AG20443 (cell line): Measurements from ENCODE around the gene PTGS2.
A peak's percentile ranks its signal among the peaks of the same experiment; 100 is the strongest.
"Not testable (repeated sequence)": the region's sequence is repeated elsewhere in the genome, so short reads cannot be mapped to it uniquely, and the experiment has no call there.

Experiments used
- DNase-seq: peaks from one replicate; pipeline ENCODE4 v3.0.0; 2012; ENCODE audit warnings: low spot score, mixed read lengths

Gene PTGS2

DNA sequence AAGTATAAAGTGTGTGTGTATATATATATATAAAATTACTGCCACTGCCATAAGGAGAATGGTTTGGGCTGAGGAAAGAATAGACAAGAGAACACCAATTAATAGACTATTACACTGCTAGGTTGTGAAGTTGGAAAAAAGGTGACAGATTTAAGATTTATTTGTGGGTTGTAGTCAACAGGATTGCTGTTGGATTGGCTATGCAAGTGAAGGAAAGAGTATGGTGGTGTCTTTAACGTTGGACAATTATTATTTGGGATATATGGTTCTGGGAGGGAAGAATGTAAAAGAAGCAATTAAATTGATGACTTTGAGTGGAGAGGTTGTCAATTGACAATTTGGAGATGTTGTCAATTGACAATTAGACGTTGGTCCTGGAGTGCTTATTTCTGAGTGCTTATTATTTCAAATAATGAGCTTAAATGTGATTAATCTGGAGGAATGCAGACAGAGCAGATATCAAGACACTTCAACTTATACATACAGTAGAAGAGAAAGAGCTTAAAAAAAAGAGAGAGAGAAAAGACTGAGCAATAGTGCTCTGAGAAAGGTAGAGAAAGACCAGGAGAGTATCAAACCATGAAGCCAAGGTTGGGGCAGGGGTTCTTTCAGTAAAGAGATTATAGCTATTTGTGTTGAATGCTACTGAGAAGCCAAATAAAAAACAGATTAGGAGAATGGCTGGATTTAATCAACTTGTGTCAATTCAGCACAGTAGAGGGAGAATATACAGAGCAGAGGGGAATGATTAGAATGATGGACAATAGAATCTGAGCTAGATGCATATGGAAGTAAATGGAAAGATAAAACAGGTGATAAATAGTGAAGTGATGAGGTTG, 9.7 kb downstream of the PTGS2 start:
- DNase-seq: no peak

DNA sequence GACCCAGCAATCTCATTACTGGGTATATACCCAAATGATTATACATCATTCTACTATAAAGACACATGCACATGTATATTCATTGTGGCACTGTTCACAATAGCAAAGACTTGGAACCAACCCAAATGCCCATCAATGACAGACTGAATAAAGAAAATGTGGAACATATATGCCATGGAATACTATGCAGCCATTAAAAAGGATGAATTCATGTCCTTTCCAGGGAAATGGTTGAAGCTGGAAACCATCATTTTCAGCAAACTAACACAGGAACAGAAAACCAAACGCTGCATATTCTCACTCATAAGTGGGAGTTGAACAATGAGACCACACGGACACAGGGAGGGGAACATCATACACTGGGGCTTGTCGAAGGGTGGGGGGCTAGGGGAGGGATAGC, 10.4 kb downstream of the PTGS2 start:
- DNase-seq: not testable (repeated sequence)

DNA sequence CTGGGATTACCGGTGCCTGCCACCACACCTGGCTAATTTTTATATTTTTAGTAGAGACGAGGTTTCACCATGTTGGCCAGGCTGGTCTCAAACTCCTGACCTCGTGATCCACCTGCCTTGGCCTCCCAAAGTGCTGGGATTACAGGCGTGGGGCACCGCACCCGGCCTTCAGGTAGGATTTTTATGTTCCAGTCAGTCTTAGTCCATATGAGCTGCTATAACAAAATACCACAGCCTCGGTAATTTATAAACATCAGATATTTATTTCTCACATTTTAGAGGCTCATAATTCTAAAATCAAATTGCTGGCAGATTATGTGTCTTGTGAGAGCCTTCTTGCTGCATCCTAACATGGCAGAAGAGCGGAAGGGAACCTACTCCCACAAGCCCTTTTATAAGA, 16.0 kb downstream of the PTGS2 start:
- DNase-seq: not testable (repeated sequence)

DNA sequence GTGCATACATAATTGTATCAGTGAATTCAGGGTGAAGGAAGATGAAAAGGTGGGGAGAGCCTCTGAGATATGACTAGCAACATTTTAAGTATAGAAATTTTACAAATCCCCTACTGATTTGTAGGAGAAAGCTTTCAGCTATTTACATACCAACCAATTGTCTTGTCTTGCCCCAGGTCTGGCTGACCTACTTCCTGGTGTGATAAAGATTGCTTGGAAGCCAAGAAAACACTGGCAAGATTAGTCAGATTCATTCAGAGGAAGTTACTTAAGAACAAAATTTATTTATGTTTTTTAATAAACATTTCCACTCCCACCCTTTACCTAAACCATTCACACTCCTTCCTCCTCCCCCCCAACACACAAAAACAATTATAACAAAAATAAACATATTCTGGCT, 17.5 kb downstream of the PTGS2 start:
- peak; percentile 41 for DNase-seq

DNA sequence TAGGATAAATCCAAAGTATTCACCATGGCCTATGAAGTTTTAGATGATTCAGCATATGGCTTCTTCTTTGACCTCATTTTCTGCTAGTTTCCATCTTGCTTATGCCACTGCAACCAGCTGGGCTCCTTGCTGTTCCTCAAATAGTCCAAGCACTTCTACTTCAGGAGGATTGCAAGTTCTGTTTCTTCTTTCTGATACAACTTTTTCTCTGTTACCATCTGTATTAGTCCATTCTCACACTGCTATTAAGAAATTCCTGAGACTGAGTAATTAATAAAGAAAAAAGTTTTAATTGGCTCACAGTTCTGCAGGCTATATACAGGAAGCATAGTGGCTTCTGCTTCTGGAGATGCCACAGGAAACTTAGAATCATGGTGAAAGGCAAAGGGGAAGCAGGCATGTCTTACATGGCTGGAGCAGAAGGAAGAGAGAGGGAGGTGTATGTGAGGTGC, 20.3 kb downstream of the PTGS2 start:
- DNase-seq: no peak

- no peak for DNase-seq
Observed at GRCh38 chr1:186658999-186659398, 21.2 kb downstream of the PTGS2 start.

DNA sequence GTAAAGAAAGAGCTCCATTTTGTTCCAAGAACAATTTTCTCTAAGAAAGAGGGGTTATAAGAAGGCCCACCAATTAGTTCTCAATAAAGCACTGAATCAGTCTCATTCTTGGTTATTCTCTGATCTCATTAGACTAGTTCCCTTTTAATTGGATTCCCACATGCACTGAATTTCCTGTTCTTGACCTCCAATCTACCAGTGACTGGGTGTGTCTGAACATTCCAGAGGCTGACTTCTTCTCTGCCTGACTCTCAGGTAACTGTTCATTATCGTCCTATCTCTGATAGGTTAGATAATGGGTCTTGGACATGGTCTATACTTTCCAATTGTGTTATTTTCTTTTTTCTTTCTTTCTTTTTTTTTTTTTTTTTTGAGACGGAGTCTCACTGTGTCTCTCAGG, 22.7 kb downstream of the PTGS2 start:
- DNase-seq: no peak

DNA sequence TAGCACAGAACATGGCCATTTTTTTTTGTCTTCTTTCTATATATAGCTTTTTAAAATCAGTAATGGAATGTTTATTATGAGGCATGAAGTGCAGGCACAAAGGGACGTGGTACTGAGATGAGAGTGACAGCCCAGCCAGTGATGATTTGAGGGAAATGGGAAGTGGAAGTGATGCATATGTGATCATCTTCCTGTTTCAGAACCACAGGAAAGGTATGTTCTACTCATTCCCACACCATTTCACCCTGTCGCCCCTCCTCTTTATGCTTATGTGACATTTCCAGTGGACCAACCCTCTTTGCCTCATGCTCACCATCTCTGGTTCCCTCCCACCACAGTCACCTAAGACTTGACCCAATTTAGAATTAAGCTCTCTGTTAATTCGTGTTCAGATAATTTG, 24.3 kb downstream of the PTGS2 start:
- DNase-seq: no peak

GRCh38 chr1:186654741-186655140, 25.5 kb downstream of the PTGS2 start:
- no peak for DNase-seq

- no peak for DNase-seq
Observed at GRCh38 chr1:186653312-186653711, 26.9 kb downstream of the PTGS2 start.

- no peak for DNase-seq
Observed at GRCh38 chr1:186648613-186649012, 31.6 kb downstream of the PTGS2 start.

DNA sequence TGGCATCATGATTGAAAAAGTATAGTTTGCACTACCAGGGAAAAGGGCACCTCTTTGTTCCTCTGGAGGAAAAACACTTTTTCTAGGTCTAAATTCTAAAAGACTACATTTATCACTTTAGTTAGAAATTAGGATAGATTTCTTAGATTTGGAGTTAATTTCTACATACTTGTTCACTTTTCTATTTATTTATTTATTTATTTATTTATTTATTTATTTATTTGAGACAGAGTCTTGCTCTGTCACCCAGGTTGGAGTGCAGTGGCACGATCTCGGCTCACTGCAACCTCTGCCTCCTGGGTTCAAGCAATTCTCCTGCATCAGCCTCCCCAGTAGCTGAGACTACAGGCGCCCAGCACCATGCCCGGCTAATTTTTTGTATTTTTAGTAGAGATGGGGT, 32.2 kb downstream of the PTGS2 start:
- DNase-seq: not testable (repeated sequence)

GRCh38 chr1:186643614-186644013, 36.6 kb downstream of the PTGS2 start:
- peak; percentile 37 for DNase-seq

DNA sequence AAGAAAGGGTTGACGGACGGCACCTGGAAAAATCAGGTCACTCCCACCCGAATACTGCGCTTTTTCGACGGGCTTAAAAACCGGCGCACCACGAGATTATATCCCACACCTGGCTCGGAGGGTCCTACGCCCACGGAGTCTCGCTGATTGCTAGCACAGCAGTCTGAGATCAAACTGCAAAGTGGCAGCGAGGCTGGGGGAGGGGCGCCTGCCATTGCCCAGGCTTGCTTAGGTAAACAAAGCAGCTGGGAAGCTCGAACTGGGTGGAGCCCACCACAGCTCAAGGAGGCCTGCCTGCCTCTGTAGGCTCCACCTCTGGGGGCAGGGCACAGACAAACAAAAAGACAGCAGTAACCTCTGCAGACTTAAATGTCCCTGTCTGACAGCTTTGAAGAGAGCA, 42.7 kb downstream of the PTGS2 start:
- DNase-seq: not testable (repeated sequence)

- no peak for DNase-seq
Observed at GRCh38 chr1:186636786-186637185, 43.4 kb downstream of the PTGS2 start.

DNA sequence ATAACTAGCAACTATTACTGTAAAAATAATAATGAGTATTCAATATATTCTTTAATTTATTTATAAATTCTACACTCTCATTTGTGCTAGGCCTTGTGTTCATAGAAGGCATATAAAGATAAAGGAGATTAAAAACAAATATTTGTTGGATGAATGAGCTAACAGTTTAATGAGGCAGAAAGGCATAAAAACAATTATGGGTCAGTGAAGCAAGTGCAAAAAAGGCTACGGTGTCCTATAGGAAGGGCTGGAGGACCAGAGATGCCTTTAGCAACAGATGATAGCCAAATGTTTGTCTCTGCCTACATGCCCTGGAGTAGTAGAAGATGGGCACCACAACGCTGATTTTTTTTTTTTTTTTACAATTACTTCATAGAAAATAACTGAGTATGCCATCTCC, 45.7 kb downstream of the PTGS2 start:
- no peak for DNase-seq

DNA sequence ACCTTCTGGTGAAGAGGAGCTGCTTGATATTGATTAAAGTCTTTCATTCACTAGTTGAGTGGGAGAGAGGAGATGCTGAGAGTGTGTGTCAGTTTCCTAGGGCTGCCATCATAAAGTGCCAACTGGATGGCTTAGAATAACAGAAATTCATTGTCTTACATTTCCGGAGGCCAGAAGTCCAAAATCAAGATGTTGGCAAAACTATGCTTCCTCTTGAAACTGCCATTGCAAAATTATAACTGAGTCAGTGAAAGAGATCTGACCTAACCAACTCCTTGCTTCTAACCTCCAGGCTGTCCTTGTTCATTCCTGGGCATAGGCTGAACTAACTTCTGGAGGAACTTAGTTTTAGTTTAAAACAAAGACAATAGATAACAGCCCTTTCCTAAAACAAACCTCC, 47.1 kb downstream of the PTGS2 start:
- DNase-seq: no peak

DNA sequence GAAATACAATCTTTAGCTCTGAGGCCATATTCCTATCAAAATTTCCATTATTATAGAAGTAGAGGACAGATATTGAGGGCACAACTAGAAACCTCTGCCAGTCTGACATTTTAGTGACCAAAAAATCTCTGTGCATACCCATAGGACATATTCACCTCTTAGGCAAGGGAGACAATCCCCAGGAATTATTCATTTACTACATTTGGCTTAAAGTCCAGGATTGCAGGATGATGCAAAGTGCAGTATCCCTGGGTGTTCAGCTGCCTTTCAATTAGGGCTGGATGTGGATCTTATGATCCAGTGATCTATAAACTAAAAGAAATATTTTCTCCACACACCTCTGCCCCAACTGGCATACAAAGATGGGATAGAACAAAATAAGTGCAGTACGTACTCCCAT, 50.9 kb downstream of the PTGS2 start:
- peak; percentile 30 for DNase-seq

- no peak for DNase-seq
Observed at GRCh38 chr1:186628910-186629309, 51.3 kb downstream of the PTGS2 start.

DNA sequence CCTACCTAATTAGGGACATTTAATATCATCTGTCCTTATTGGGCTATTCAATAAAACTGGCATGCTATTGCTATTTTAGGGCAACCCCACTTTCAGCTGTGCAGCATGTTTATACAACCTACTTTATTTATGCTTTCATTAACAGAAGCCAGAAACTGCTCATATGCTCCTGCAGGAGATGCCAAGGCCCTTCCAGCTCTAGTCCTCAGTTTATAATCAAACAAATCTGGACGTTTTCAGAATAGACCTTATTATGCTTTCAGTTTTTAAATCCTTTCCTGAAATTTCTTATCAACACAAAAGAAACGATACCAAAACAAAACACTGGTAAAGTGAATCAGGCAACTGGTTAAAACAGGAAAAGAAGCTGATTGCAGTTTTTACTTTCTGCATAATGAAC, 53.2 kb downstream of the PTGS2 start:
- DNase-seq: no peak

GRCh38 chr1:186626356-186626932, 53.8 kb downstream of the PTGS2 start:
- DNase-seq: no peak

DNA sequence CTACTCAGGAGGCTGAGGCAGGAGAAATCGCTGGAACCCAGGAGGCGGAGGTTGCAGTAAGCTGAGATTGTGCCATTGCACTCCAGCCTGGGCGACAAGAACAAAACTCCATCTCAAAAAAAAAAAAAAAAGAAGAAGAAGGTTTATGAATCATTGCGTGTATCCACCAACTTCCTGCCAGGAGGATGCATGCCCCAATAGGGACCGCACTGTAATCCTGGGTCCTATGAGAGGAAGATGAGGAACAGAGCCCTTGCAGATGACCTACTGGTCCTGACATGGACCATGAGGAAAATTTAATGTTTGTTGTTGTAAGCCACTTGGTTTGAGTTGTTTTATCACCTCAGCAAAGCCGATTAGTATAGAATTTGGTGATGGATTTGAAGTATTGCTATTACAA, 56.7 kb downstream of the PTGS2 start:
- no peak for DNase-seq
